OCI-LY1 (cell line): ENCODE results near the gene CERK.

ENCODE experiments used
- CTCF ChIP-seq: fragments of 200-600 bp; sonication (generic), shearing (Covaris generic); IDR thresholded peaks from 2 replicates; pipeline ENCODE4 v1.5.1; 2017; ENCODE audit warnings: mild to moderate bottlenecking, antibody characterized with exemption, low read length, moderate library complexity, mixed read lengths
- EZH2 ChIP-seq: fragments of 200-600 bp; sonication (generic), shearing (Covaris generic); IDR thresholded peaks from 2 replicates; pipeline ENCODE4 v1.8.0; 2017; ENCODE audit warnings: borderline replicate concordance, mixed run types, mild to moderate bottlenecking, antibody characterized with exemption, low read length, moderate library complexity, mixed read lengths

- TF ChIP-seq CTCF (no peak), EZH2 (no peak)
Observed at GRCh38 chr22:46684706-46685105, 53.3 kb downstream of the CERK start.
